GM19467 (cell line): Measurements from ENCODE around the gene NRGN.
A peak's percentile ranks its signal among the peaks of the same experiment; 100 is the strongest.

ENCODE experiments used
- ATAC-seq: cut with Tn5 transposase; IDR thresholded peaks from one replicate; pipeline ENCODE4 v1.9.1; 2021; ENCODE audit warnings: mild to moderate bottlenecking, moderate library complexity; ENCODE audit not compliant: unreplicated experiment

Gene NRGN

DNA sequence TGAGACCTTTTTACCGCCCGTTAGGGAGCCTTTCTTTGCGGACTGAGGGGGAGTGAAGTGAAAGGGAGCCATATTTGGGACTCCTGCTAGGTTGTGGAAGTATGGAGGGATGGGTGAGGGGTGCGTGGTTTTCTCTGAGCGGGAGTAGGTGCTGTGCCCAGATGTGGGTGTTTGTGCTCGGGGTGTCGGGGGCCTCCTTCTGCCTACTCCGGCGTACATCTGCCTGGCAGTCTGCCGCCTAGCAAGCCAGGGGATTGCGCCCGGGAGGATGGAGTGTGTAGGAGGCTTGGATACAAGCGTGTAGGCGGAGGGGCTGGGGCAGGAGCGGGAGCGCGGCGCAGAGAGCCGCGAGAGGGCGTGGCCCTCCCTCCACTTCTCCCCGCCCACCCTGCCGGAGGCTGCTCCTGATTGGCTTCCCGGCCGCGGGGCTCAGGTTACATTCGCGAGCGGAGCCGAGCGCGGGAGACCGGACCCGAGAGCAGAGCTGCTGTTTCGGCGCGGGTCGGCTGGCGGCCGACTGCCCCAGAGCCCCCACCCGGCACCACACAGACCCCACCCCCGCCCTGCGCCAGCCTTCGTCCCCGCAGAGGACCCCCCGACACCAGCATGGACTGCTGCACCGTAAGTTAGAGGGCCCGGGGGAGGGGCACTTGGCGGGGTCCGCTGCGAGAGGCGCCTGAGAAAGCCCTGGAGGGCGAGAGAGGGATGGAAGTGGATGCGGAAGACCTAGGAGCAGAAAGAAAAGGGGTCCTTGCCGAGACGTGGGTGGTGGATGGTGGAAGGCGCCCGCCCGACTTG lies at the start of gene NRGN:
Gene NRGN, plus strand, starts transcription at position 464 of the 798 bp plus-strand sequence. Its CDS starts 143 bp downstream, at position 607.
- ATAC-seq: peak; percentile 98

DNA sequence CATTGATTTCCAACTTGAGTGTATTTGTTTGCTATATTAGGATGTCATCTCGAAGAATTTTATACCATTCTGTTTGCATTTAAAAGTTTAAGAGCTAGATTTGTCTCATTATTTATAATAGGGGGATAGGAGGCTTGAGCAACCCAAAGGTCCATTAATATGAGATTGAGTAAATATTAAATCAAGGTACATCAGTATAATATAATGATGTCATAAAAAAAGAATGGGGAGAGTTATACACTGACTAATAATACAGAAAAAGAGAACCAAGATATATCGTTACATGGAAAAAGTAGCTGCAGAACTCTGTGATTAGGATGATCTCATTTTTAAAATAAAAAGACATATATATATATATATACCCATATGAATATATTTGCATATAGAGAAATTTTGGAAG lies 46.6 kb upstream of the NRGN start:
- no peak for ATAC-seq

DNA sequence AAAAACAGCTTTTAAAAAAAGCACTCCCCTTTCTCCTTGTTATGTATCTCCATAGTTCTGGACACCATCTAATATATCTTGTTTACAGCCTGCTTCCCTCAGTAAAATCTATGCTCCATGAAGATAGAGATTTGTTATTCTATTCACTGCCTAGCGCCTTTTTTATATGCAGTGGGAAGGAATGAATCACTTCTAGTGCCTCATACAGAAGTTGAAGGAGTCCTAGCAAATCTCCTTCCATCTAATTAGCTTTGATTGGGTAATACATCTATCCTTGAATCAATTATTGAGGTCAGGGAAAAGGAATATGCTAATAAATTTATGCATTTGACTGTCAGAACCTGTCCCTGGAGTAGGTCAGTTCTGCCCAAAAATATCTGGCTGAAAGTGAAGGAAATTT lies 40.2 kb upstream of the NRGN start:
- no peak for ATAC-seq

DNA sequence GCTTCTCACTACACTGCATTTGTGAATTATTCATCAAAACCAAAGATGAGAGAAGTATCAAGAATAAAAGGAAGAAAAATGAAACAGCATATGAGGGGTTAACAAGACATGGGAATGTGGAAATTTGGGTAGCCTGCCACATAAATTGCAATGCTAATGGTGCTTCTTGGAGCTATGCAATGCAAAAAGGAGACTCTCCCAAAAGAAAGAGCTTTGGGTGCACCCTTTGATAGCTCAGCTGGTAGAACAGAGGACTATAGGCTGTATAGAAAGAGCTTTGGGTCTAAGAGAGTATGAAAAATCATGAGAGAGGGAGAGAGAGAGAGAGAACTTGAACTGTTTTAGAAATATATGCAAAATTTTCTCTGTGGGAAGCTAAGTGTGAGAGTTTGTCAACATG lies 39.7 kb upstream of the NRGN start:
- no peak for ATAC-seq

DNA sequence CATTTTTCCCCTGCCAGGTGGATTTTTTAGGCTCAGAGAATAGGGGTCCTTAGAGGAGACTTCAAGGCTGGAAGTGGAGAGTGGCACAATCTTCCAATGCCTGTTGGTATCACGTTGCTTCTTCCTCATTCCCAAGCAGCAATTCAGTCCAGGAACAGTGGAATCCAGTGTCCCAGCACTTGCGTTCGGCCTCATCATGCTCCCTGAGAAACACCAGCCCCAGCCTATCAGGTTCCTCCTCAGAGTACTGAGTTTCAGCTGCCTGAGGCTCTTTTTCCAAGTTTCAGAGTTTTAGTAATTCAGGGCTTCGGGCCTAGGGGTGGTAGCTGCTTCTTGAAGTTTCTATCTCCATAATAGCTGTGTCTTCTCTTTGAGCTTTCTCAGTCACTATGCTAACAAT lies 31.9 kb upstream of the NRGN start:
- ATAC-seq: no peak

DNA sequence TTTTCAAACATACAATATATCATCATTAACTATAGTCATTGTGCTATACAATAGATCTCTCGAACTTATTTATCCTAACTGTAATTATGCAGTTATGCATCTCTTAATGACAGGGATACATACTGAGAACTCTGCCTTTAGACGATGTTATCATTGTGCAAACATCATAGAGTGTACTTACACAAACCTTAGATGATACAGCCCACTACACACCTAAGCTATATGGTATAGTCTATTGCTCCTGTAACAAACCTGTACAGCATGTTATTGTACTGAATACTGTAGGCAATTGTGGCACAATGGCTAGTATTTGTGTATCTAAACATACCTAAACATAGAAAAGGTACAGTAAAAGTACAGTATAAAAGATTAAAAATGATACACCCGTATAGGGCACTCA lies 27.4 kb upstream of the NRGN start:
- no peak for ATAC-seq

DNA sequence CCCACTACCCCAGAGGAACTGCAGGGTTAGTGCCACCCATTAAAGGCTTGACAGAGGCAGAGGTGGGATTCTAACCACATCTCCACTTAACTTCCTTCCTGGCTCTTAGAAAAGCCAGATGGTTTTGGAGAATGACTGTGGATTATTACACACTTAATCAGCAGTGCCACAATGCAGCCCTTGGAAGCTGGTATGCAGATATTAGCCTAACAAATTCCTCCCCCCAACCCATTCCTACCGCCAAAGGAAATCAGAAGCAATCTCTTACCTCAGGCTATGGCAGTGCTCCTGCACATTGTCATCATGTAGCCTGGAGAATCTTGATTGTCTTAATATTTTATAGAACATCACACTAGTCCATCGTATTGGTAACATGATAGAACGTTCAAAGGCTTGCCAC lies 23.2 kb upstream of the NRGN start:
- no peak for ATAC-seq

DNA sequence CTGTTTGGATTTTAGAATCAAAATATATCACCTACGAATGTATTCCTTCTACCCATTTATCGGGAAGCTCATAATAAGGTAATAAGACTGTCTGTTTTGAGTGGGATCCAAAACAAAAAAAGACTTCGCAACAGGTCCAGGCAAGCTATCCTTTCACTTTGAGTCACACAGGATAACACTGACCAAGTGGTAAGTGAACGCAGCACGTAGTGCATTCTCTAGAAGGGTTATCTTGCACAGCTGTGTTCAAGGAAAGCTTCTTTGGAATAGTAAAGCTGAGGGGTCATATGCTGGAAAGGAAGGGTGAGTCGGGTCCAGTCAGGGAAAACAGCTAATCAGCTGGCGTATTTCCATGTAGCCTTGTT lies 22.3 kb upstream of the NRGN start:
- ATAC-seq: no peak

DNA sequence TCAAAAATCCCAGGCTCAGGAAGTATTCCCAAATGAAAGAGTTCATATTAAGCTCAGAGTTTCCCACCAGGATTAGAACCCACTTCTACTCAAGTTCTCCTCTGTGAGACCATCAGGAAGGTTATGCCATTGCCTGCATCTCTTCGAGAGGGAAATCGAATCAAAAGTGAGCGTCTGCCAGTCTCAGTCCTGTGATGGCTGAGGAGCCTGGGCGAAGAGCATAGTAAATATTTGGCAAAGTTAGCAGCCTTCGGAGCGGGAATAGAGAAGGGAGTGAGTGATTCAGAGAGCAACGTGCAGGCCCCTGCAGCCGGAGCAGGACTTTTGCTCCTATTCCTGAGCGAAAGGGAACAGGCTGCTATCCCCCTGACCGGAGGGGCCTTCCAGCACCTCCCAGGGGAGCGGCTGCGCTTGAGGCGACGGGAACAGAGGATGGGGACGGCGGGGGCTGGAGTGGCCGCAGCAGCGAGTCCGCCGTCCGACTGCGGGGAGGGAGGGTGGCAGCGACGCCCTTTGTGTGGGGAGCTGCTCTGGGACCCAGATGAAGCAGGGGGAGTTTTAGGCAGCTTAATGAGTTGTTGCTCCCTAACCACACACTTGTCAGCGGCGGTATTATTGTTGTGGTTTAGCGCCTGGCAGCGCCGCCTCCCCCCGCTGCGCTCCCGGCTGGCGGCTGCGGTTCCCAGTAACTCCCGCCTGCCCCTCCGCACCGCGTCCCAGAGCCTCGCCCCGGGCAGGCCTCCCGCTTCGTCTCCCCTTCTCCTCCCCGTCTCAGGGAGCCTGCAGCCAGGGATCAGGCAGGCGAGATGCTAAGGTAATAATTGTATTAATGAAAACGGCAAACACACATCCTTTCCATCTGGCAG lies 21.7 kb upstream of the NRGN start:
- no peak for ATAC-seq

DNA sequence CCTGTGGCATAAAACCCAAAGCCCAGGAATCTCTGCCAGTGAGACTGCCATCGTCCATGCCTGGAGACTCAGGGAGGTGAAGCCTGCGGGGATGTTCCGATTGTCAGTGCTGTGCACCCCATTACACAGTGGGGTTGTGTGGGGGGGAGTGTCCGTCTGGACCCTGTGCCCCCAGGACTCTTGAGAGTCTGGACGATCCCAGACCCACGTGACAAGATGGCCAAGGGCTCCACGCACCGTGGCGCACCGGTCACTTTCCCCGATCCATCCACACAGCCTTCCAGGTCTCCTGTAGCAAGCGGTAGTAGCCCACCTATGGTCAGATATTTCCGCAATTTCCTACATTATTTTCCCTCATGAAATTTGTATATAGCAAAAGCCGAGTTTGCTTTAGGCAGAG lies 20.9 kb upstream of the NRGN start:
- no peak for ATAC-seq

DNA sequence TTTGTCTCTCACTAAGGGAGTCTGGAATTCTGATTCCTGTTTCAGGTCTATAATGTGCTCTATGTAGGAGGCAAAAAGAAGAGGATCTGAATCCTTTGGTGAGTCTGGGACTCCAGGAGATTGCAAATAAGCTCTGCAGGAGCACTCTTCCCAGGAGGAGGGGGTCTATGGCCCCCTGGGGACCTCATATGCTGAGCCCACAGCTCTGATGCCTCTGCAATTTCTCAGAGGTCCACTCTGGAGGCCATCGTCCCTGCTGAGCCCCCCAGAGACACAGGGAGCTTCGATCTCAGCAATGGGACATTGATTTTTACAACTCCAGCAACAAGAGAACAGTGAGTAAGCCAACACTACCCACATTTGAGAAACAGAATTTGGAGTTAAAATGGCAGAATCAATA lies 20.2 kb upstream of the NRGN start:
- ATAC-seq: no peak

DNA sequence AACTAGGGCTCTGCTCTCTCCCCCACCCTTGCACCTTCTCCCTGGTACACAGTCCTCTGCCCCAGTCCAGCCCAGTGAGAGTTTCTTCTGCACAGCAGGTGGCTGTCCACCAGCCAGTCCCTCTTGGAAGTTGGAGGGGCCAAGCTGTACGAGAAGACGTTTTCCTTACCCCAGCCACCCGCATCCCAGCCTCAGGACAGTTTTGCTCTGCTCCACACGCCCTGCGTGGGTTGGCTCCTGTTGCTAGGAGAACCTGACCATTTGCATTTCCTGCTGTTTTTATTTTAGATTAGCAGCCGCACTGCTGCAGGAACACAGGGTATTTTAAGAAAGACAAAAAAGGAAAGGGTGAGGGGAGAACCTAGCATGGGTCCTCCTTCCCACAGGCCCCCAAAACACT lies 17.6 kb upstream of the NRGN start:
- ATAC-seq: no peak

DNA sequence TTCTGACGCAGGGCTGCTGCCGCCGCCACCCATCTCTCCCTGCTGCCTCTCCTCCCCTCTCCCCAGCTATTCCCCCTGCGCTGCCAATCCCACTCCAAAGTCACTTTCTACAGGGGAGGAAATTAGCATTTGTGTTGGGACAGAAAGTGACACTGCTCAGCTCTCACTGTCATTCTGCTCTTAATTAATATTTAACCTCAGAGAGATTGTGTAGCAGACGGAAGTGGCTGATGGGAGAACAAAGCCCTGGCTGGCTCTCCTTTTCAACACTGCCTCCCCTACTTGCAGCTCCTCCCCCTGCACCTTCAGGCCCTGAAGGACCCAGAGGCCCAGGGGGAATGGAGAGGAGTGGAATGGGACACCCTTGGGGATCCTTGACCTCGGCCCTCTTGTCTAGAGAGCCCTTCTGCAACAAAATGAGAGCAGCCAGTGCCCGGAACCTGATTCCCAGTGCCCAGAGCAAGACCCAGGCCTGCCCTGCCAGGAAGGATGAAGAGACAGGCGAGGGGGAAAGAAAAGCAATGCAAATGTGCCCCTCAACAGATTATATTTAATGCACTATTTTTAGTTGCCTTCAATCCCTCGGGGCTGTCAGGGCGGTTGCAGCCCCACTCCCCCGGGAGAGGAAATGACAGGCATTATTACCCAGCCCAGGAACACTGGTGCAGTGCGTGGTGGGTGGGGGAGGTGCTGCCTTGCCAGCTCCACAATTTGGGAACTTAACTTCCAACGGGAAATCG lies 14.6 kb upstream of the NRGN start:
- peak; percentile 96 for ATAC-seq

DNA sequence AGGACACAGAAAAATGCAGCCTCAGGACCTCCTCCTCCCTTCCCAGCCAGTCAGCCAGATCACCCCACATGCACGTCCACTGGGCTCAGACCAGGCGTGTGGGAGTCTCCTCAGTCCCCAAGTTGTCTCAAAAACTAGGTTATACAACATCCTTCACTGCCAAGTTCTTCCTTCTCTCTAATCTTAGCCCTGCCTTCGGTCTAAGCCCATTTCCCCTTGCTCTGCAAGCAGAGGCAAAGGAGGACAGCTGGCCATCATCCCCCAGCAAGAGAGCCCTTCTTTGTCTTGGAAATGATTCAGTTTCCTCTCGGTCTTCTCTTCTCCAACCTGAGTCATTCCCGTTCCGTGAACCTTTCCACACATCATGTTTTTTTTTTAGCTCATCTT lies 14.0 kb upstream of the NRGN start:
- peak; percentile 1 for ATAC-seq

DNA sequence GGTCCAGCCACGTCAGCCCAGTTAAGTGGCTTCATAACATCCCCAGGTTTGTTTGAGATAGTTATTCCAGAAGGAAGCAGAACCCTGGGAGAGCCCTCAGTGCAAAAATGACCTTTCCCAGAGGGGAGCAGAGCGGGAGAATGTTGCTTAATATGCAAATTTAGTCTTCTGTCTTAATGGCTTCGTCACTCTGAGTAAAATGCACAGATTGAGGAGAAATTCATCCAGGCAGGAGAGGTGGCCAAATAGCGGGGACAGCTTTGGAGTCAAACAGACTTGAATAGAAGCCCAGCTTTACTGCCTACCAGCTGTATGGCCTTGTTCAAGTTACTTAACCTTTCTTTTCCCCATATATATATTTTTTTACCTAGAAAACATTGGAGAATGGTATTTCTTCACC lies 12.3 kb upstream of the NRGN start:
- no peak for ATAC-seq

DNA sequence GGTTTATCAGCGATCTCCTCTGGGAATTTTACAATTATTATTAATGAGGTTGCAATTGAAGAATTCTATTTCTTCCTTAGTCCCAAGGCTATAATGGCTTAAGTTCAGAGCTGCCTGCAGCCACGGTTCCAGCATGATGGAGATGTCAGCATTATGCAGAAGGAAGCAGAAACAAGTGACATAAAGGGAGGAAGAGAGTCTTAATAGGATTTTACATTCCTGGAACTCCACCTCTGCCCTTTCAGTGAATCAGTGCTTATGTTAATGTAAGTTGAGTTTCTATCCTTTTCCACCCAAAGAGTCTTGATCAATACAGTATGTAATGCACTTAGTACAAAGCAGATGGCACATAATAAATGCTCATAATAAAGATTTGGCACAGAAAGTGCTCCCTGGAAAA lies 11.6 kb upstream of the NRGN start:
- no peak for ATAC-seq

DNA sequence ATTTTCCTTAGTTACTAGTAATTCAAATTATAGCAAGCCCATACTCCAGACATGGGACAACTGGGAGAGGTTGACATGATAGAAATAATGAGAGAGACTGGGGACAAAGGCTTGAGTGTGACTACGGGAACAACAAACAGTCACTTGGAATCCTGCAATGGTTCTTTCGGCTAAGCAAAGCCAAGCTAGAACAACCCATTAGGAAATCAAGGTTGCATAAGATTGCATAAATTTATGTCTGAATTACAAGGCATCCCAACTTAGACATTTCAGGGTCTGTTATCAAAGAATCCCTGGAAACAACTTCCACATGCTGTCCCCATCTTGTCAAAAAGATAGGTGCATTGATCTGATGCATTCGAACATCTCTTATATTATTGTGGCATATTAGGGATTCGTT lies 10.2 kb upstream of the NRGN start:
- ATAC-seq: no peak

DNA sequence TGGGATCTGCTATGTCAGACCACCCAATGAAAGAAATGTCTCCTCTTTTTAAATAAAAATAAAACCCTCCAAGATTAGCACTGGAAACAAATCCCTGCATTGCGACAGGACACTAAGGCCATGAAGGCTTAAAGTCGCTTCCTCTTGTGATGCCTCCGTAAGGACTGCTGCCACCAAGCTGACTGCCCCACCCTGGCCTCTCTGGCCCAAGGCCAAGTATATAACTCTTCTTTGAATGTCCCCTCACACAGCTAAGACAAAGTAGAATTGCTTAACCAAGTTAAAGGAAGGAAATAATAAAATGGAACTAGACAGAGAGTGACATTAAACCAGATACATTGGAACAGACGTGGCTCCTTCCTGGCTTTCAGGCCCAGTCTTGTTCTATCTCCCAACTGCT lies 7.5 kb upstream of the NRGN start:
- ATAC-seq: no peak

DNA sequence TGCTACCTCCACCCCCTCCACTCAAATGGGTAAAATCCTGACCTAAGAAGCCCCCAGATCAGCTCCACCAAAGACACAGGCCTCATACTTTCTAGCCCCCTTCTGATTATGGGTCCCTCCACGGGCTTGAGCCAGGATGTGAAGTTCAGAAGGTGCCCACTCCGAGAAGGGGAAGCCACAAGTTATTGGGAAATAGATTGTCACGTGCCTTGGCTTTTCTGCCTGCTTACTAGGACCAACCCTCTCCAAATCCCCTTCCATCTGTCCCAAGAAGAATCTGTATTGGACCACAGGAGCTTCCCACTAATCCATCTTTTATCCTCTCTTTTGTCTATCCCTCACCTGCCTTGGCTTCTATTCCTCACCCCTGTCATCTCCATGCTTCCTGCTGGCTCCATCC lies 3.0 kb upstream of the NRGN start:
- no peak for ATAC-seq

DNA sequence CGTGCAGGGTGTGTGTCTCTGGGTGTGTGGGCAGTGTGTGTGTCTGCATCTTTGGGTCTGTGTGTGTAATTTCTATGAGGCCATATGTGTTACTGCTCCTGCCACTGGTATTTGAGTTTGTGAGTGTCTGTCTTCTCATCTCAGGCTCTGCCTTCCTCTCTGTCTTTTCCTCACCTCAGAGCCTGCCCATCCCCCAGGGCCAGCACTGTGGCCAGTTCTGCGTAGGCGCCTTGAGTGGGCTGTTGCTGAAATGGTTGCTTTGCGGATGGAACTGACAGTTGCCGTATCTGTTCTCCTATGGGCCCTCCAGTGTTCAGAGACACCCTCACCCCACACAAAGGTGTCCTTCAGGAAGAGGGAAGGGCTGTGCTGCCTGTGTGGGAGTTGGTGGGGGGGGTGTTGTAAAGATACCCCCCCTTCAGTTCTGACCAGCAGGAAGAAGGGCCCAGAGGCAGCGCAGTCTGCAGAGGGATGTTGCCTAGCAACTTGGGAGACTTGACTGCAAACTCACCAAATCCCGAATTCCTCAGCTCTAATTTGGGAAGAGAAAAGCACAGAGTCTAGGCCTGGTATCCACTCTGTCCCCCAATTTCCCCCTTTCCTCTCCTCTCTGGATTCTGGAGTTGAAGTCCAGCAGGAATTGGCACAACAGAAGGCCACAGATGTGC lies 2.0 kb upstream of the NRGN start:
- ATAC-seq: no peak
